ENCODE measurements around the gene PECR. TPM values are rescaled to one million over a fixed set of nuclear protein-coding genes. Genes with fewer than 3 reads are reported as not detected.

The PECR gene
- total and polyA plus RNA-seq, 2 of the 13 experiments (the other 11 are each of a cell fraction or from before 2014, with no cell fraction given), result 151 to 153 TPM

DNA sequence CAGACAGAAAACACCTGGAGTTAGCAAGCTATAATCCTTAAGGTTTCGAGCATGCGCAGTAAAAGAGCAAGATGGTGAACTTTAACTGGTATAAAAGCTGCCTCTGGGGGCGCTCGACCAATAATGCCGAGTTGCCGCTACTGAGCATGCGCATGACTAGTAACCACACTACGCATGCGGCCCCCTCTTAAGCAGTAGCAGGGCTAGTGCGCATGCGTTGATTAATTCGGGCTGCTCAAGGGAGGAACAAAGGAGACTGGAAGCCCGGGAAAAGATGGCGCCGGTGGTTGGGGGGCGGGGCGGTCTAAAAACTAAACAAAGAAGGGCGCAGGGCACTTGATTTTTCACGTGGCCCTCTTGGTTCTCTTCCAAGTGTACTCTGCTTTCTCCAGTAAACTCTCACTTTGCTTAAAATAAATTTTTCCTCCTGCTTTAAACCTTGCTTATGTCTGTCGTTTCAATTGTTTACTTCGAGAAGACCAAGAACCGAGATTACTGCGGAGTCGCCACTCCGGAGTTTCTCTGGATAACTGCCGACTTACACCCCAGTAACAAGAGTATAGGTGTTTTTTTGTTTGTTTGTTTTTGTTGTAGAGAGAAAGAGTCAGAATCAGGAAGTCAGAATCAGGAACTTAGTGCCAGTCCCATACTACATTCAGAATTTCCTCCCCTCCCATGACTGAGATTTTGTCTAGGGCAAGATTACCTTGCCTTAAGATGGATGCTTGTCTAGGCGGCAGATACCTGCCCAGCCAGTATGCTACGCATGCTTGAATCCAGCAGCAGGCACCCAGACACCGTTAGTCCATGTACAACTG is 33.3 kb upstream of the PECR start (continued):
- TF ChIP-seq, protein P1, sequence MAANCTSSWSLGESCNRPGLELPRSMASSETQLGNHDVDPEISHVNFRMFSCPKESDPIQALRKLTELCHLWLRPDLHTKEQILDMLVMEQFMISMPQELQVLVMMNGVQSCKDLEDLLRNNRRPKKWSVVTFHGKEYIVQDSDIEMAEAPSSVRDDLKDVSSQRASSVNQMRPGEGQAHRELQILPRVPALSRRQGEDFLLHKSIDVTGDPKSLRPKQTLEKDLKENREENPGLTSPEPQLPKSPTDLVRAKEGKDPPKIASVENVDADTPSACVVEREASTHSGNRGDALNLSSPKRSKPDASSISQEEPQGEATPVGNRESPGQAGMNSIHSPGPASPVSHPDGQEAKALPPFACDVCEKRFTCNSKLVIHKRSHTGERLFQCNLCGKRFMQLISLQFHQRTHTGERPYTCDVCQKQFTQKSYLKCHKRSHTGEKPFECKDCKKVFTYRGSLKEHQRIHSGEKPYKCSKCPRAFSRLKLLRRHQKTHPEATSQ (CRISPR knock-in tag; IDR thresholded peaks at IDR 0.05; ENCODE audit: borderline replicate concordance), result no peak; the same call in 1 of the 2 replicates
- TF ChIP-seq ZBTB7A (CRISPR knock-in tag; IDR thresholded peaks at IDR 0.05), result no peak
- TF ChIP-seq, protein P2, sequence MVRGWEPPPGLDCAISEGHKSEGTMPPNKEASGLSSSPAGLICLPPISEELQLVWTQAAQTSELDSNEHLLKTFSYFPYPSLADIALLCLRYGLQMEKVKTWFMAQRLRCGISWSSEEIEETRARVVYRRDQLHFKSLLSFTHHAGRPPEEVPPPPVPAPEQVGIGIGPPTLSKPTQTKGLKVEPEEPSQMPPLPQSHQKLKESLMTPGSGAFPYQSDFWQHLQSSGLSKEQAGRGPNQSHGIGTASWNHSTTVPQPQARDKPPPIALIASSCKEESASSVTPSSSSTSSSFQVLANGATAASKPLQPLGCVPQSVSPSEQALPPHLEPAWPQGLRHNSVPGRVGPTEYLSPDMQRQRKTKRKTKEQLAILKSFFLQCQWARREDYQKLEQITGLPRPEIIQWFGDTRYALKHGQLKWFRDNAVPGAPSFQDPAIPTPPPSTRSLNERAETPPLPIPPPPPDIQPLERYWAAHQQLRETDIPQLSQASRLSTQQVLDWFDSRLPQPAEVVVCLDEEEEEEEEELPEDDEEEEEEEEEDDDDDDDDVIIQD (CRISPR knock-in tag; IDR thresholded peaks at IDR 0.05; ENCODE audit: low read depth), result peak; percentile 83
- peak; percentile 76 for TF ChIP-seq POGZ (CRISPR knock-in tag; IDR thresholded peaks at IDR 0.05)
- TF ChIP-seq POLR2AphosphoS2 (IDR thresholded peaks at IDR 0.05; ENCODE audit: low read depth, low read length), result 0 out of 2 replicates have a peak, but pooled peaks have one; percentile 80
- peak; percentile 36; the same call in 1 of the 2 replicates for TF ChIP-seq ZGPAT (CRISPR knock-in tag; IDR thresholded peaks at IDR 0.05)
- TF ChIP-seq YY1 (IDR thresholded peaks at IDR 0.05; ENCODE audit: insufficient read depth, insufficient replicate concordance, low read depth, low read length), result peak; percentile 98
- TF ChIP-seq U2AF2 (IDR thresholded peaks at IDR 0.05; ENCODE audit: low read depth, low read length), result no peak
- TF ChIP-seq ZNF143 (CRISPR knock-in tag; IDR thresholded peaks at IDR 0.05), result no peak
- TF ChIP-seq TCF12 (IDR thresholded peaks at IDR 0.05), result no peak
- no peak for TF ChIP-seq TCF12 (CRISPR knock-in tag; IDR thresholded peaks at IDR 0.05)
- TF ChIP-seq SP2 (CRISPR knock-in tag; IDR thresholded peaks at IDR 0.05), result no peak
- no peak for TF ChIP-seq ZNF737 (CRISPR knock-in tag; IDR thresholded peaks at IDR 0.05; ENCODE audit: borderline replicate concordance)
- TF ChIP-seq PHB2 (IDR thresholded peaks at IDR 0.05; ENCODE audit: partially characterized antibody), result no peak
- TF ChIP-seq SATB2 (CRISPR knock-in tag; IDR thresholded peaks at IDR 0.05), result no peak
- TF ChIP-seq CCAR2 (optimal IDR thresholded peaks at IDR 0.05; ENCODE audit: low read depth, low read length), result no peak
- TF ChIP-seq SMYD3 (CRISPR knock-in tag; IDR thresholded peaks at IDR 0.05), result no peak
- no peak for TF ChIP-seq PCBP2 (optimal IDR thresholded peaks at IDR 0.05; ENCODE audit: low read depth, low read length, poor library complexity, severe bottlenecking)
- TF ChIP-seq POLR2AphosphoS5 (IDR thresholded peaks at IDR 0.05; ENCODE audit: low read depth, low read length), result peak; percentile 69
- TF ChIP-seq ZNF3 (CRISPR knock-in tag; IDR thresholded peaks at IDR 0.05), result no peak
- TF ChIP-seq NONO (IDR thresholded peaks at IDR 0.05), result no peak
- no peak for TF ChIP-seq NONO (CRISPR knock-in tag; conservative IDR thresholded peaks at IDR 0.05)
- TF ChIP-seq GTF3A (CRISPR knock-in tag; conservative IDR thresholded peaks at IDR 0.05), result no peak
- no peak for TF ChIP-seq IRF1 (CRISPR knock-in tag; IDR thresholded peaks at IDR 0.05; ENCODE audit: low read depth)
- TF ChIP-seq CREB1 (IDR thresholded peaks at IDR 0.05), result no peak
- TF ChIP-seq CREB1 (CRISPR knock-in tag; IDR thresholded peaks at IDR 0.05), result peak; percentile 27; the same call in 1 of the 2 replicates
- no peak for TF ChIP-seq ZNF260 (CRISPR knock-in tag; IDR thresholded peaks at IDR 0.05; ENCODE audit: borderline replicate concordance, low read depth)
